HEK293T (cell line): ENCODE data around the gene REPIN1.

Experiments used
- CTCF ChIA-PET: fragments of 350-600 bp; formaldehyde crosslinking; extraction: SDS; loops from one replicate; lab custom pipeline; 2021; ENCODE audit warnings: antibody characterized with exemption, inconsistent platforms; lab: Yijun Ruan, JAX
- POLR2A ChIA-PET: fragments of 350-600 bp; formaldehyde crosslinking; extraction: SDS; loops from one replicate; lab custom pipeline; 2020; ENCODE audit warnings: antibody characterized with exemption, inconsistent platforms; lab: Yijun Ruan, JAX
- DNase-seq: peaks from one replicate; pipeline ENCODE4 v3.0.0; 2012; ENCODE audit warnings: mixed read lengths; ENCODE audit errors: extremely low spot score
- ARNT ChIP-seq: fragments of 450-650 bp; IDR thresholded peaks from 2 replicates; pipeline ENCODE4 v1.6.1; 2017; ENCODE audit warnings: mild to moderate bottlenecking
- BHLHE40 ChIP-seq: fragments of 450-650 bp; IDR thresholded peaks from 2 replicates; pipeline ENCODE4 v1.6.1; 2016; ENCODE audit warnings: mild to moderate bottlenecking, moderate library complexity, borderline replicate concordance
- CTBP1 ChIP-seq: fragments of 450-650 bp; IDR thresholded peaks from 2 replicates; pipeline ENCODE4 v1.6.1; 2016; ENCODE audit warnings: borderline replicate concordance
- ELF4 ChIP-seq: fragments of 450-650 bp; IDR thresholded peaks from 2 replicates; pipeline ENCODE4 v1.6.1; 2017; ENCODE audit warnings: antibody characterized with exemption
- FOXA1 ChIP-seq: fragments of 450-650 bp; IDR thresholded peaks from 2 replicates; pipeline ENCODE4 v1.6.1; 2016; ENCODE audit warnings: mild to moderate bottlenecking
- FOXK2 ChIP-seq: fragments of 450-650 bp; IDR thresholded peaks from 2 replicates; pipeline ENCODE4 v1.6.1; 2016; ENCODE audit warnings: mild to moderate bottlenecking
- FOXM1 ChIP-seq: fragments of 450-650 bp; IDR thresholded peaks from 2 replicates; pipeline ENCODE4 v1.6.1; 2017; ENCODE audit warnings: mild to moderate bottlenecking, borderline replicate concordance
- HDGF ChIP-seq: fragments of 450-650 bp; IDR thresholded peaks from 2 replicates; pipeline ENCODE4 v1.6.1; 2017; ENCODE audit warnings: antibody characterized with exemption, borderline replicate concordance
- L3MBTL2 ChIP-seq: fragments of 450-650 bp; conservative IDR thresholded peaks from 2 replicates; pipeline ENCODE4 v1.6.1; 2016; ENCODE audit warnings: mild to moderate bottlenecking
- LEF1 ChIP-seq: fragments of 450-650 bp; IDR thresholded peaks from 2 replicates; pipeline ENCODE4 v1.6.1; 2017; ENCODE audit warnings: mild to moderate bottlenecking, borderline replicate concordance
- NFRKB ChIP-seq: fragments of 450-650 bp; IDR thresholded peaks from 2 replicates; pipeline ENCODE4 v1.6.1; 2016; ENCODE audit warnings: mild to moderate bottlenecking, moderate library complexity
- SP1 ChIP-seq: fragments of 450-650 bp; IDR thresholded peaks from 2 replicates; pipeline ENCODE4 v1.6.1; 2017
- SUZ12 ChIP-seq: fragments of 450-650 bp; IDR thresholded peaks from 2 replicates; pipeline ENCODE4 v1.6.1; 2016; ENCODE audit warnings: mild to moderate bottlenecking
- TARDBP ChIP-seq: fragments of 450-650 bp; IDR thresholded peaks from 2 replicates; pipeline ENCODE4 v1.6.1; 2016
- ZNF384 ChIP-seq: fragments of 450-650 bp; IDR thresholded peaks from 2 replicates; pipeline ENCODE4 v1.6.1; 2016
- TF ChIP-seq, protein P1 (sequence below): fragments of 450-650 bp; IDR thresholded peaks from 2 replicates; pipeline ENCODE4 v1.6.1; 2016

Gene REPIN1

DNA sequence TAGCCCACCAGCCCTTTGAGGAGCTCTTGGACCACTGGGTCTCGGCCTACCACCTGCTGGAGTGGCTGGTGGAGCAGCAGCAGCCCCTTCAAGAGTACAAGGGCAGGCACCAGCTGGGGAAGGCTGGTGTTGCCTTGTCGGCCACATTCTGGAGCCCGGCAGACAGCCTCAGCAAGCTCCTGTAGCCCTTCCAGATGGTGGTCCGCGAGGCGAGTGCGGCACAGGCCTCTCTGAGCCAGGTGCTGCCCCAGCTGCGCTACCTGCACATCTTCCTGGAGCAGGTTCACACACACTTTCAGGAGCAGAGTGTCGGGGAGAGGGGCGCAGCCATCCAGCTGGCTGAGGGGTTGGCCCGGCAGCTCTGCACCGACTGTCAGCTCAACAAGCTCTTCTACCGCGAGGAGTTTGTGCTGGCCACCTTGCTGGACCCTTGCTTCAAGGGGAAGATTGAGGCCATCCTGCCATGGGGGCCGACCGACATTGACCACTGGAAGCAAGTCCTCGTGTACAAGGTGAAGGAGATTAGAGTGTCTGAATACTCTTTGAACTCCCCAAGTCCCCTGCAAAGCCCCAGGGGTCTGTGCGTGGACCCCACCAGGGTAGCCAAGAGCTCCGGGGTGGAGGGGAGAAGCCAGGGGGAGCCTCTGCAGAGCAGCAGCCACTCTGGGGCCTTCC, 38.3 kb upstream of the REPIN1 start:
- TF ChIP-seq L3MBTL2, result no peak
- TF ChIP-seq TARDBP, result no peak
- TF ChIP-seq CTBP1, result no peak
- no peak for TF ChIP-seq FOXK2
- TF ChIP-seq HDGF, result no peak
- no peak for TF ChIP-seq LEF1
- no peak for TF ChIP-seq FOXA1
- TF ChIP-seq ELF4, result no peak
- TF ChIP-seq, protein P1, sequence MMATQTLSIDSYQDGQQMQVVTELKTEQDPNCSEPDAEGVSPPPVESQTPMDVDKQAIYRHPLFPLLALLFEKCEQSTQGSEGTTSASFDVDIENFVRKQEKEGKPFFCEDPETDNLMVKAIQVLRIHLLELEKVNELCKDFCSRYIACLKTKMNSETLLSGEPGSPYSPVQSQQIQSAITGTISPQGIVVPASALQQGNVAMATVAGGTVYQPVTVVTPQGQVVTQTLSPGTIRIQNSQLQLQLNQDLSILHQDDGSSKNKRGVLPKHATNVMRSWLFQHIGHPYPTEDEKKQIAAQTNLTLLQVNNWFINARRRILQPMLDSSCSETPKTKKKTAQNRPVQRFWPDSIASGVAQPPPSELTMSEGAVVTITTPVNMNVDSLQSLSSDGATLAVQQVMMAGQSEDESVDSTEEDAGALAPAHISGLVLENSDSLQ, result no peak
- ChIA-PET POLR2A (no interaction called here), CTCF (no interaction called here)
- DNase-seq, result no peak

DNA sequence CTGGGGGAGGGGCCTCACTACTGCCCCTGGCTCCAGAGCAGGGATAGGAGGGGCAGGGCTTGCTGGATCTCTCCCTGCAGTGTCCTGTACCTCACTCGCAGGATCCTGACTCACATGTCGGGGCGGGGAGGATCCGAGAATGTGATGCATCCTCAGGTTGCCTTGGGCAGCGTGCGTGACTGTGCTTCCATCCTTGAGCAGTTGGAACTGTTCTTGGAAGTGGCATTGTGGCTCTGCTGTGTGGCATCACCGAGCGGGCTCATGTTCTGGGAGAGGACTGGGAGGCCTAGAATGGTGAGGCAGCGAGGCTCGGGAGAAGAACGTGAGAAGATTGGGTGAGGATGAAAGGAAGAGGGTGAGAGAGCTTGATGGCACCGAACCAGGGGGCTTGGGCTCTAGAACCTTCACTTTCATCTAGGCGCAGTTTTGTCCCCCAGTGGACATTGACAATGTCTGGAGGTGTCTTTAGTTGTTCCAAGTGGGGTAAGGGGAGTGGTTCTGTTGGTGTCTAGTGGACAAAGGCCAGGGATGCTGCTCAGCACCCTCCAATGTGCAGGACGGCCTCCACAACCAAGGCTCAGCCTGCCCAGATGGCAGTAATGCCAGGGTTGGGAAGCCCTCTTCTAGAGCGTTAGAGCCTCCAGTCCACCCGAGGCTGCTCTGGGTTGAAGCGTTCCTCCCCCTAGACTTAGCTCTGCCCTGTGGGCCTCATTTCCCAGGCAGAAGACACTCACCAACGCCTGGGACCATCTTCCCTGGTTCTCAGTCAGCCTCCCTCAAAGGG, 35.6 kb upstream of the REPIN1 start:
- CTCF ChIA-PET, result no interaction called here
- POLR2A ChIA-PET, result interaction anchor here (1.9 kb wide), 1 partner anchor 10 kb away, joined by 5 read pairs; the partner anchor contains the start of genes ACTR3C and LRRC61
- DNase-seq, result peak; percentile 6
- TF ChIP-seq TARDBP, result no peak
- no peak for TF ChIP-seq FOXA1
- no peak for TF ChIP-seq HDGF
- no peak for TF ChIP-seq CTBP1
- TF ChIP-seq, protein P1, result no peak
- TF ChIP-seq BHLHE40, result no peak
- no peak for TF ChIP-seq SP1
- TF ChIP-seq SUZ12, result no peak
- TF ChIP-seq ZNF384, result no peak
- no peak for TF ChIP-seq ELF4
- TF ChIP-seq ARNT, result no peak
- no peak for TF ChIP-seq FOXM1
- no peak for TF ChIP-seq L3MBTL2
- TF ChIP-seq NFRKB, result no peak
- TF ChIP-seq FOXK2, result no peak
- no peak for TF ChIP-seq LEF1

DNA sequence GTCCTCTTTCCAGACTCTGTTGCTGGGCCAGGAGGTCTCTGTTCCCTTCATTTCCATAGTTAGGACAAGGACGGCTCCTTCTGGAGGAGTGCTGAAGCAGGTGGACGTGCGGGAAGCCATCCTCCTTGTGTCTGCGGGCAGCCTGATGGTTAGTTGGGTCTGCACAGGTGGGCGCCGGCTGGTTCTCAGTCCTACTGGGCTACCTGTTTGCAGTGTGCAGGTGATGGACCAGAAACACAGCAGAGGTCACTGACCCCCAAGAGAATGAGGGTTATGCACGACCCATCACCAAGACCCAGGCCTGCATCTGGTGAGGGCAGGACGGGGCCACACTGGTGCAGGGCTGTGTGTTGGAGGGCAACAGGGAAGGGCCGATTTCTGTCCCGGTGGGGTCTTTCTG, 35.0 kb upstream of the REPIN1 start:
- CTCF ChIA-PET, result no interaction called here
- TF ChIP-seq FOXK2 (no peak), L3MBTL2 (no peak), LEF1 (no peak), BHLHE40 (no peak), FOXM1 (no peak), NFRKB (no peak), TARDBP (no peak), HDGF (no peak), SUZ12 (no peak), CTBP1 (no peak)
- TF ChIP-seq, protein P1, result no peak
- POLR2A ChIA-PET, result no interaction called here
- no peak for DNase-seq

DNA sequence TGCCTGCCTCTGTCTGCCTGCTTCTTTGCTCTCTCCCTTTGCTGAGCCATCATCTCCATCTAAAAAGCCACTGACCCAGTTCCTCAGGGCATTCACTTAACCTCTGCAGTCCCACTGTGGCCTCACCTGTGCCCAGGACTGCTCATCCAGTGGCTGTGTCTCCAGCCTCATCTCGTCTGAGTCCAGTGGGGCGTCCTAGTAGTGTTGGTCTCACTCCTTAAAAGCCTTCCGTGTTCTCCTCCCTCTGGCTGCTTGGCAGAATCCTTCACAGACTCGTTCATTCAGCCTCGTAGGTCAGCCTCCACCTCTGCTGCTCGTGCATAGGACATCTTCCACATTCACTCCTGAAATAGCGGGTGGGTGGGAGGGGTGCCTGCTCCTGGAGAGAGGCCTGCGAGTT, 34.5 kb upstream of the REPIN1 start:
- TF ChIP-seq HDGF, result no peak
- no peak for TF ChIP-seq LEF1
- TF ChIP-seq NFRKB, result no peak
- no peak for TF ChIP-seq FOXK2
- TF ChIP-seq SP1, result no peak
- no peak for TF ChIP-seq ZNF384
- TF ChIP-seq BHLHE40, result no peak
- TF ChIP-seq FOXA1, result no peak
- TF ChIP-seq SUZ12, result no peak
- no peak for TF ChIP-seq FOXM1
- TF ChIP-seq TARDBP, result no peak
- TF ChIP-seq, protein P1, result no peak
- no peak for TF ChIP-seq ELF4
- no peak for TF ChIP-seq ARNT
- TF ChIP-seq L3MBTL2, result no peak
- no peak for TF ChIP-seq CTBP1
- no peak for DNase-seq
- POLR2A ChIA-PET, result interaction anchor here (1.5 kb wide), 1 partner anchor 14 kb away, joined by 4 read pairs; no protein-coding TSS in a partner anchor
- CTCF ChIA-PET, result no interaction called here
